ENCODE measurements around the gene KCNJ6.

DNA sequence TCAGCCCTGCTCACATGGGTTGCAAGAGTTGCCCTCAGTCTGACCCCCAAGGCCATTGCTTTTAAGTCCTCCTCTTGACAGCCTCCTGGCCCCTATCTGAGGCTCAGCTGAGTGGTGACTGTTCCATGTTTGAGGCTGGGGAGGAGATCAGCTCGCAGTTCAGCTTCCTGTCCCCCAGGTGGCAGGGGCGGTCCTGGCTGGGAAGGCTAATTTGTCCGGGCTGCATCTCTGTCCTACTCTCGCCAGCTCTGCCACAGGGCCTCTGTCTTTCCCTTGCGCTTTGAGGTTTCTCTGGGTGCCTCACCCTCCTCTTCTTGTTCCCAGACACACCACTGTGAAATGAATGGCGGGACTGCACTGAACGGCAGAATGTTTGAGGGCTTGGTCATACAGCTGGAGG is 157.3 kb downstream of the KCNJ6 start:
- no peak for TF ChIP-seq POLR2AphosphoS5 (IDR thresholded peaks at IDR 0.05; ENCODE audit: low read depth, low read length)
- TF ChIP-seq, protein P1, sequence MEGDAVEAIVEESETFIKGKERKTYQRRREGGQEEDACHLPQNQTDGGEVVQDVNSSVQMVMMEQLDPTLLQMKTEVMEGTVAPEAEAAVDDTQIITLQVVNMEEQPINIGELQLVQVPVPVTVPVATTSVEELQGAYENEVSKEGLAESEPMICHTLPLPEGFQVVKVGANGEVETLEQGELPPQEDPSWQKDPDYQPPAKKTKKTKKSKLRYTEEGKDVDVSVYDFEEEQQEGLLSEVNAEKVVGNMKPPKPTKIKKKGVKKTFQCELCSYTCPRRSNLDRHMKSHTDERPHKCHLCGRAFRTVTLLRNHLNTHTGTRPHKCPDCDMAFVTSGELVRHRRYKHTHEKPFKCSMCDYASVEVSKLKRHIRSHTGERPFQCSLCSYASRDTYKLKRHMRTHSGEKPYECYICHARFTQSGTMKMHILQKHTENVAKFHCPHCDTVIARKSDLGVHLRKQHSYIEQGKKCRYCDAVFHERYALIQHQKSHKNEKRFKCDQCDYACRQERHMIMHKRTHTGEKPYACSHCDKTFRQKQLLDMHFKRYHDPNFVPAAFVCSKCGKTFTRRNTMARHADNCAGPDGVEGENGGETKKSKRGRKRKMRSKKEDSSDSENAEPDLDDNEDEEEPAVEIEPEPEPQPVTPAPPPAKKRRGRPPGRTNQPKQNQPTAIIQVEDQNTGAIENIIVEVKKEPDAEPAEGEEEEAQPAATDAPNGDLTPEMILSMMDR (IDR thresholded peaks at IDR 0.05), result peak; percentile 63
- TF ChIP-seq, protein P2, sequence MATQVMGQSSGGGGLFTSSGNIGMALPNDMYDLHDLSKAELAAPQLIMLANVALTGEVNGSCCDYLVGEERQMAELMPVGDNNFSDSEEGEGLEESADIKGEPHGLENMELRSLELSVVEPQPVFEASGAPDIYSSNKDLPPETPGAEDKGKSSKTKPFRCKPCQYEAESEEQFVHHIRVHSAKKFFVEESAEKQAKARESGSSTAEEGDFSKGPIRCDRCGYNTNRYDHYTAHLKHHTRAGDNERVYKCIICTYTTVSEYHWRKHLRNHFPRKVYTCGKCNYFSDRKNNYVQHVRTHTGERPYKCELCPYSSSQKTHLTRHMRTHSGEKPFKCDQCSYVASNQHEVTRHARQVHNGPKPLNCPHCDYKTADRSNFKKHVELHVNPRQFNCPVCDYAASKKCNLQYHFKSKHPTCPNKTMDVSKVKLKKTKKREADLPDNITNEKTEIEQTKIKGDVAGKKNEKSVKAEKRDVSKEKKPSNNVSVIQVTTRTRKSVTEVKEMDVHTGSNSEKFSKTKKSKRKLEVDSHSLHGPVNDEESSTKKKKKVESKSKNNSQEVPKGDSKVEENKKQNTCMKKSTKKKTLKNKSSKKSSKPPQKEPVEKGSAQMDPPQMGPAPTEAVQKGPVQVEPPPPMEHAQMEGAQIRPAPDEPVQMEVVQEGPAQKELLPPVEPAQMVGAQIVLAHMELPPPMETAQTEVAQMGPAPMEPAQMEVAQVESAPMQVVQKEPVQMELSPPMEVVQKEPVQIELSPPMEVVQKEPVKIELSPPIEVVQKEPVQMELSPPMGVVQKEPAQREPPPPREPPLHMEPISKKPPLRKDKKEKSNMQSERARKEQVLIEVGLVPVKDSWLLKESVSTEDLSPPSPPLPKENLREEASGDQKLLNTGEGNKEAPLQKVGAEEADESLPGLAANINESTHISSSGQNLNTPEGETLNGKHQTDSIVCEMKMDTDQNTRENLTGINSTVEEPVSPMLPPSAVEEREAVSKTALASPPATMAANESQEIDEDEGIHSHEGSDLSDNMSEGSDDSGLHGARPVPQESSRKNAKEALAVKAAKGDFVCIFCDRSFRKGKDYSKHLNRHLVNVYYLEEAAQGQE (IDR thresholded peaks at IDR 0.05; ENCODE audit: insufficient read depth in 1 of 2, low read depth in 2 of 2, low read length in 1 of 2), result no peak
- TF ChIP-seq SIN3A (IDR thresholded peaks at IDR 0.05; ENCODE audit: borderline replicate concordance, insufficient read depth, low read depth, low read length), result no peak
